IPS DF 6.9 (cell line): ENCODE data around the gene TRIM34.
"Not testable (repeated sequence)": the region's sequence is repeated elsewhere in the genome, so short reads cannot be mapped to it uniquely, and the experiment has no call there.

Experiments used
- DNase-seq: peaks from one replicate; pipeline ENCODE4 v3.0.0-alpha.2; 2013; ENCODE audit warnings: low read depth, low spot score
- H3K27ac ChIP-seq: one replicate; pipeline ENCODE4 v1.5.1; 2013; ENCODE audit warnings: low read length, control low read depth
- H3K27me3 ChIP-seq: 2 replicates; pipeline ENCODE4 v1.6.1; 2013; ENCODE audit warnings: mild to moderate bottlenecking, low read length; ENCODE audit not compliant: control insufficient read depth, insufficient read depth
- H3K36me3 ChIP-seq: 2 replicates; pipeline ENCODE4 v1.6.1; 2013; ENCODE audit warnings: low read length; ENCODE audit not compliant: control insufficient read depth, insufficient read depth
- H3K4me1 ChIP-seq: 2 replicates; pipeline ENCODE4 v1.6.1; 2013; ENCODE audit warnings: low read length; ENCODE audit not compliant: control insufficient read depth, insufficient read depth
- H3K4me3 ChIP-seq: 2 replicates; pipeline ENCODE4 v1.5.1; 2013; ENCODE audit warnings: mild to moderate bottlenecking, low read length
- H3K9me3 ChIP-seq: 2 replicates; pipeline ENCODE4 v1.6.1; 2013; ENCODE audit warnings: low read length, inconsistent platforms; ENCODE audit not compliant: control insufficient read depth, insufficient read depth
- WGBS: extraction: QIAGEN DNeasy Blood & Tissue Kit; methylation state at CpG from one replicate; pipeline ENCODE4 v1.1.7; 2013; ENCODE audit warnings: mixed read lengths, missing lambda C conversion rate; ENCODE audit not compliant: insufficient read length, insufficient coverage; 5-methylcytosine and 5-hydroxymethylcytosine counted together

TRIM34 gene

GRCh38 chr11:5655474-5655873 is 30.7 kb downstream of the TRIM34 start:
- Histone ChIP-seq H3K36me3 (no peaks in the 10 kb centered on the region), H3K27me3 (no peaks in the 10 kb centered on the region), H3K4me3 (no peak overlapping the region), H3K9me3 (no peaks in the 10 kb centered on the region), H3K27ac (no peak overlapping the region), H3K4me1 (no peaks in the 10 kb centered on the region)
- WGBS = no CpG with 5 or more reads among the region's 4 CpGs
- DNase-seq = no peak

GRCh38 chr11:5656956-5657355 is 32.2 kb downstream of the TRIM34 start:
- not testable (repeated sequence) for H3K36me3 ChIP-seq, H3K4me3 ChIP-seq, DNase-seq, H3K27me3 ChIP-seq, H3K9me3 ChIP-seq, H3K4me1 ChIP-seq, H3K27ac ChIP-seq
- WGBS = no CpG with 5 or more reads among the region's 2 CpGs

DNA sequence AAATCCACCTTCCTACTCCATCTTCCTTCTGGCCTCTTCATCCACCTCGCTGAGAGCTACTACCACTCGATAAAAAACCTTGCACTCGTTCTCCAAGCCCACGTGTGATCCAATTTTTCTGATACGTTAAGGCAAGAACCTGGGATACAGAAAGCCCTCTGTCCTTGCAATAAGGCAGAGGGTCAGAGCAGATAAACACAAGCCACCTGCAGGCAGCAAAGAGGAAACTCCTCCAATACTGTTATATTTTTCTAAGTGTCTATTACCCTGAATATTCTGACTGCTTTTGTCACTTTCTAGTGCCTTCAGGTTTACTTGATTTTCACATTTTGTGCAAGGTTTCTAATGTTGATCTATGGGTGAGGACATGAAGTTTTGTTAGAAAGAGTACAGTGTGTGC is 33.5 kb downstream of the TRIM34 start:
- Histone ChIP-seq H3K27ac (no peak overlapping the region), H3K4me1 (no peaks in the 10 kb centered on the region), H3K27me3 (no peaks in the 10 kb centered on the region), H3K36me3 (no peaks in the 10 kb centered on the region), H3K9me3 (no peaks in the 10 kb centered on the region), H3K4me3 (no peak overlapping the region)
- no CpG with 5 or more reads among the region's 5 CpGs for WGBS
- no peak for DNase-seq

- no peaks in the 10 kb centered on the region for H3K9me3 ChIP-seq
- H3K4me3 ChIP-seq = no peak overlapping the region
- H3K27ac ChIP-seq = no peak overlapping the region
- no peak for DNase-seq
- no peaks in the 10 kb centered on the region for H3K4me1 ChIP-seq
- WGBS = no CpG with 5 or more reads among the region's 2 CpGs
- H3K36me3 ChIP-seq = no peaks in the 10 kb centered on the region; the same call in 1 of the 2 replicates
- no peaks in the 10 kb centered on the region for H3K27me3 ChIP-seq
These were observed 38.7 kb downstream of the TRIM34 start for GRCh38 chr11:5663511-5663910.

DNA sequence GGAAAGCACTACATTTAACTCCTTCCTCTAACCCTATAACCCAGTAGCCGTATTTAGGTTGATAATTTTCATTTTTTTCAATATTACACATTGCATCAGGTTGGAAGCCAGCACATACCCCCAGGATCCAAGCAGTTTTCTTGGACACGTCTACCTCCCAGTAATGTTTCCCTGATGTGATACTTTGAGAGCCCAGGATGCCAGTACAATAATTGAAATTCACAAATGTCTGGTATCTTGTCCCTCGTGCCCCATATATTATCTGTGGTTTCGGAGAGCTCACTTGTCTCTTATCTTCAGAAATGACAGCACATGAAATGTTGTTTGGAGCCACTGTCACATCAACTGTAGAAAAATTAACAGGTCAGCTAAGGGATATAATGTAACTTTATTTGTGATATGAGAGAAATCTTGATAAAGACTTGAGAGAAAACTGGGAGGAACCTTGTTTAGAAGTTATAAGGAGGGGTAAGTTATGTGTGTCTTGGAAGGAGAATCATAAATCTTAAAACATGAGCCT is 40.3 kb downstream of the TRIM34 start:
- no peaks in the 10 kb centered on the region for H3K4me1 ChIP-seq
- no peak overlapping the region for H3K27ac ChIP-seq
- H3K9me3 ChIP-seq = no peaks in the 10 kb centered on the region
- DNase-seq = no peak
- no CpG with 5 or more reads among the region's 4 CpGs for WGBS
- H3K36me3 ChIP-seq = no peaks in the 10 kb centered on the region; the same call in 1 of the 2 replicates
- no peaks in the 10 kb centered on the region for H3K27me3 ChIP-seq
- no peak overlapping the region for H3K4me3 ChIP-seq

- no CpG with 5 or more reads among the region's 5 CpGs for WGBS
- no peaks in the 10 kb centered on the region for H3K4me1 ChIP-seq
These were observed 41.1 kb downstream of the TRIM34 start for GRCh38 chr11:5665746-5666401.

GRCh38 chr11:5666402-5666793 is 41.6 kb downstream of the TRIM34 start:
- WGBS = no CpG with 5 or more reads among the region's 6 CpGs

More at GRCh38 chr11:5665746-5666401, 41.1 kb downstream of the TRIM34 start:
- Histone ChIP-seq H3K36me3 (no peaks in the 10 kb centered on the region; the same call in 1 of the 2 replicates), H3K27me3 (no peaks in the 10 kb centered on the region), H3K27ac (no peak overlapping the region), H3K9me3 (no peaks in the 10 kb centered on the region), H3K4me3 (no peak overlapping the region)
- no peak for DNase-seq

DNA sequence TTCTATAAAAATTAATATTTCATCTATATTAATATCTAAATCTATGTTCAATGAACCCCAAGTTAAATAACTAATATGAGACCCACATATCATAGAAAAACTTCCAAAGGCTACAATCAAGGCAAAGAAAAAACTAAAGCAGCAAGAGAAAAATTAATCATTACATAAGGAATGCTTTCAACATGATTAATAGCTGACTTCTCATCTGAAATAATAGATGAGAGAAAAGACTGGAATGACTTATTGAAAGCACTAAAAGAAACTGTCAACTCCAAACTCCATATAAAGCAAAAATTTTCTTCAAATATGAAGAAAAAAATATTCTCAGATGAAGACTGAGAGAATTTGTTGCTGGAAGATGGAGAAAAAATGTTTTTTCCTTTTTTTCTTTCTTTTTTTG is 47.0 kb downstream of the TRIM34 start:
- H3K36me3 ChIP-seq = no peaks in the 10 kb centered on the region; the same call in 1 of the 2 replicates

More at GRCh38 chr11:5666402-5666793, 41.6 kb downstream of the TRIM34 start:
- H3K4me3 ChIP-seq = no peak overlapping the region
- H3K36me3 ChIP-seq = no peaks in the 10 kb centered on the region; the same call in 1 of the 2 replicates
- no peaks in the 10 kb centered on the region for H3K4me1 ChIP-seq
- no peaks in the 10 kb centered on the region for H3K9me3 ChIP-seq
- no peaks in the 10 kb centered on the region for H3K27me3 ChIP-seq
- H3K27ac ChIP-seq = no peak overlapping the region
- no peak for DNase-seq

DNA sequence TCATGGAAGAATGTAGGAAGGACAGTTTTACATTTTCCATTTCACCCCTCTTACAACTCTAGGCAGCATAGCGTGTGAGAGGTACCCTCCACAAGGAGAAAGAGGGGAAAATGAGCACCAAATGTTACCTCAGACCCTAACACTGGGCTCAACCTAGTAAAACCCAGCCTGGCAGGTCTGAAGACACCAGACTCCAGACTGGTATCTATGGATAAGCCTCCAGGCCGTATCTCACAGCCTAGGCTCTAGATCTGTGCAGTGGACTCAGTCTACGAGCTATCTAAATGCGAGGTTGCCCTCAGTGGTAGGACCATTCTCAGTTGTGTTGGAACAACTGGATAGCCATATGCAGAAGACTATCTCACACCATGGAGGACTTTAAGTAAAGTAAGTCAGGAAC is 49.6 kb downstream of the TRIM34 start:
- Histone ChIP-seq H3K27me3 (no peaks in the 10 kb centered on the region), H3K9me3 (no peaks in the 10 kb centered on the region), H3K4me1 (no peaks in the 10 kb centered on the region), H3K4me3 (no peak overlapping the region), H3K27ac (no peak overlapping the region), H3K36me3 (peaks cover 8% of the 10 kb centered on the region; the same call in 1 of the 2 replicates)
- no peak for DNase-seq
- WGBS = no CpG with 5 or more reads among the region's 4 CpGs

More for the DNA sequence above, 47.0 kb downstream of the TRIM34 start:
- Histone ChIP-seq H3K27me3 (no peaks in the 10 kb centered on the region), H3K9me3 (no peaks in the 10 kb centered on the region), H3K4me3 (no peak overlapping the region), H3K4me1 (no peaks in the 10 kb centered on the region), H3K27ac (no peak overlapping the region)
- DNase-seq = no peak

GRCh38 chr11:5679811-5680210 is 55.0 kb downstream of the TRIM34 start:
- Histone ChIP-seq H3K36me3 (peaks cover 11% of the 10 kb centered on the region; the same call in 1 of the 2 replicates), H3K27ac (no peak overlapping the region), H3K27me3 (no peaks in the 10 kb centered on the region), H3K4me1 (no peaks in the 10 kb centered on the region), H3K9me3 (no peaks in the 10 kb centered on the region), H3K4me3 (no peak overlapping the region)
- no CpG with 5 or more reads among the region's 7 CpGs for WGBS
- no peak for DNase-seq
